Measurements from ENCODE around the gene TXNIP.

TXNIP gene

GRCh38 chr1:146020058-146021049 is 24.0 kb upstream of the TXNIP start:
- no peak overlapping the region for H3K4me3 ChIP-seq (ENCODE audit: low read length)
- TF ChIP-seq ZNF274 (IDR thresholded peaks at IDR 0.05; ENCODE audit: low read depth, low read length) = no peak

GRCh38 chr1:146019231-146020057 is 23.1 kb upstream of the TXNIP start:
- H3K4me3 ChIP-seq (ENCODE audit: low read length) = no peak overlapping the region

GRCh38 chr1:146016891-146017290 is 20.5 kb upstream of the TXNIP start:
- no peak for TF ChIP-seq ZNF274 (IDR thresholded peaks at IDR 0.05; ENCODE audit: low read depth, low read length)
- no peak overlapping the region for H3K4me3 ChIP-seq (ENCODE audit: low read length)

More at GRCh38 chr1:146019231-146020057, 23.1 kb upstream of the TXNIP start:
- TF ChIP-seq ZNF274 (IDR thresholded peaks at IDR 0.05; ENCODE audit: low read depth, low read length) = no peak

- H3K4me3 ChIP-seq (ENCODE audit: low read length) = no peak overlapping the region
- no peak for TF ChIP-seq ZNF274 (IDR thresholded peaks at IDR 0.05; ENCODE audit: low read depth, low read length)
Measured at GRCh38 chr1:146013559-146013922, 17.2 kb upstream of the TXNIP start.

GRCh38 chr1:146012703-146013558 is 16.6 kb upstream of the TXNIP start:
- H3K4me3 ChIP-seq (ENCODE audit: low read length) = no peak overlapping the region
- no peak for TF ChIP-seq ZNF274 (IDR thresholded peaks at IDR 0.05; ENCODE audit: low read depth, low read length)

GRCh38 chr1:146010126-146010738 is 13.9 kb upstream of the TXNIP start:
- H3K4me3 ChIP-seq (ENCODE audit: low read length) = no peak overlapping the region
- TF ChIP-seq ZNF274 (IDR thresholded peaks at IDR 0.05; ENCODE audit: low read depth, low read length) = no peak

- no peak for TF ChIP-seq ZNF274 (IDR thresholded peaks at IDR 0.05; ENCODE audit: low read depth, low read length)
Measured at GRCh38 chr1:146007489-146008133, 11.2 kb upstream of the TXNIP start.

GRCh38 chr1:146001709-146002108 is 5.3 kb upstream of the TXNIP start:
- TF ChIP-seq ZNF274 (IDR thresholded peaks at IDR 0.05; ENCODE audit: low read depth, low read length) = no peak
- no peak overlapping the region for H3K4me3 ChIP-seq (ENCODE audit: low read length)

More at GRCh38 chr1:146007489-146008133, 11.2 kb upstream of the TXNIP start:
- H3K4me3 ChIP-seq (ENCODE audit: low read length) = no peak overlapping the region

GRCh38 chr1:145999321-146000024 is 3.1 kb upstream of the TXNIP start:
- TF ChIP-seq ZNF274 (IDR thresholded peaks at IDR 0.05; ENCODE audit: low read depth, low read length) = no peak
- H3K4me3 ChIP-seq (ENCODE audit: low read length) = no peak overlapping the region

GRCh38 chr1:145997718-145998023 is 1.3 kb upstream of the TXNIP start:
- H3K4me3 ChIP-seq (ENCODE audit: low read length) = no peak overlapping the region

GRCh38 chr1:145997016-145997717 is 788 bp upstream of the TXNIP start:
- TF ChIP-seq ZNF274 (IDR thresholded peaks at IDR 0.05; ENCODE audit: low read depth, low read length) = no peak
- peak overlapping the region; percentile 100 for H3K4me3 ChIP-seq (ENCODE audit: low read length)

More at GRCh38 chr1:145997718-145998023, 1.3 kb upstream of the TXNIP start:
- TF ChIP-seq ZNF274 (IDR thresholded peaks at IDR 0.05; ENCODE audit: low read depth, low read length) = no peak

- peak overlapping the region; percentile 100 for H3K4me3 ChIP-seq (ENCODE audit: low read length)
- TF ChIP-seq ZNF274 (IDR thresholded peaks at IDR 0.05; ENCODE audit: low read depth, low read length) = no peak
Measured at GRCh38 chr1:145995964-145996432, 381 bp downstream of the TXNIP start.

Measured in GM08714 (cell line).